22Rv1 (cell line): ENCODE results near the gene CCNA2.

Source experiments
- CTCF ChIP-seq: fragments of 450-650 bp; IDR thresholded peaks from 2 replicates; pipeline ENCODE4 v1.5.1; 2017; ENCODE audit warnings: mild to moderate bottlenecking
- ZFX ChIP-seq: fragments of 450-650 bp; IDR thresholded peaks from 2 replicates; pipeline ENCODE4 v1.6.1; 2017; ENCODE audit warnings: antibody characterized with exemption, borderline replicate concordance

GRCh38 chr4:121801715-121802075 lies 22.0 kb downstream of the CCNA2 start:
- TF ChIP-seq CTCF (no peak), ZFX (no peak)
